Activated CD4-positive, alpha-beta T cell treated with anti-CD3 and anti-CD28 coated beads, Interleukin-2, amount 10 ng/mL, durations not matched to agents 7 days and 5 days (primary cell): ENCODE results near the gene CUX1. TPM values are rescaled to one million over a fixed set of nuclear protein-coding genes. Genes with fewer than 3 reads are reported as not detected.

ENCODE experiments used
- CTCF ChIA-PET: fragments of 350-600 bp; sonication (Branson Sonifier 250); formaldehyde crosslinking; loops from one replicate; lab custom pipeline; 2021; ENCODE audit warnings: antibody characterized with exemption; lab: Charles Lee
- POLR2A ChIA-PET: fragments of 350-600 bp; sonication (Branson Sonifier 250); formaldehyde crosslinking; loops from one replicate; lab custom pipeline; 2021; ENCODE audit warnings: antibody characterized with exemption; lab: Charles Lee
- DNase-seq: peaks from one replicate; pipeline ENCODE4 v3.0.0-alpha.2; 2020
- H3K27ac Mint-ChIP-seq: one replicate; pipeline ENCODE4 v1.8.0; 2021; ENCODE audit warnings: mild to moderate bottlenecking, moderate library complexity, mixed read lengths
- H3K27me3 Mint-ChIP-seq: one replicate; pipeline ENCODE4 v1.8.0; 2021; ENCODE audit warnings: mixed read lengths
- H3K36me3 Mint-ChIP-seq: one replicate; pipeline ENCODE4 v1.8.0; 2021; ENCODE audit warnings: low read depth, mixed read lengths
- H3K4me1 Mint-ChIP-seq: one replicate; pipeline ENCODE4 v1.8.0; 2021; ENCODE audit warnings: mixed read lengths
- H3K4me3 Mint-ChIP-seq: one replicate; pipeline ENCODE4 v1.8.0; 2021; ENCODE audit warnings: mild to moderate bottlenecking, moderate library complexity, mixed read lengths
- H3K9me3 Mint-ChIP-seq: one replicate; pipeline ENCODE4 v1.8.0; 2021; ENCODE audit warnings: mixed read lengths
- total RNA-seq, 2 experiments: library from RNA; stranded (reverse); gene quantifications; one replicate each; pipeline ENCODE4 v1.2.3, GENCODE V29; 2021

CUX1 gene
- total RNA-seq, 2 experiments from 2014 or later = 27.8 to 34.7 TPM

GRCh38 chr7:102202556-102202955 is 385.1 kb downstream of the CUX1 start:
- Mint-ChIP-seq H3K9me3 (no peaks in the 10 kb centered on the region), H3K4me1 (no peaks in the 10 kb centered on the region), H3K36me3 (no peaks in the 10 kb centered on the region), H3K27ac (no peak overlapping the region), H3K4me3 (no peak overlapping the region), H3K27me3 (no peaks in the 10 kb centered on the region)
- no peak for DNase-seq
- ChIA-PET POLR2A (no interaction called here), CTCF (interaction anchor here (0.6 kb wide), 1 partner anchor 35 kb away, joined by 5 read pairs; no protein-coding TSS in a partner anchor)

- no peaks in the 10 kb centered on the region for H3K4me1 Mint-ChIP-seq
- no peak overlapping the region for H3K4me3 Mint-ChIP-seq
- H3K27me3 Mint-ChIP-seq = no peaks in the 10 kb centered on the region
- DNase-seq = no peak
- POLR2A ChIA-PET = no interaction called here
- no peaks in the 10 kb centered on the region for H3K36me3 Mint-ChIP-seq
- H3K9me3 Mint-ChIP-seq = no peaks in the 10 kb centered on the region
- CTCF ChIA-PET = no interaction called here
- no peak overlapping the region for H3K27ac Mint-ChIP-seq
These were observed 385.8 kb downstream of the CUX1 start for GRCh38 chr7:102203218-102203617.

- Mint-ChIP-seq H3K27ac (no peak overlapping the region), H3K4me1 (no peaks in the 10 kb centered on the region), H3K36me3 (no peaks in the 10 kb centered on the region), H3K27me3 (no peaks in the 10 kb centered on the region), H3K4me3 (no peak overlapping the region), H3K9me3 (no peaks in the 10 kb centered on the region)
- ChIA-PET CTCF (interaction anchor here (0.5 kb wide), 1 partner anchor 632 kb away, joined by 4 read pairs; no protein-coding TSS in a partner anchor), POLR2A (no interaction called here)
- no peak for DNase-seq
These were observed 386.8 kb downstream of the CUX1 start for GRCh38 chr7:102204212-102204611.

- Mint-ChIP-seq H3K27me3 (no peaks in the 10 kb centered on the region), H3K4me3 (no peak overlapping the region), H3K36me3 (no peaks in the 10 kb centered on the region), H3K9me3 (no peaks in the 10 kb centered on the region), H3K27ac (no peak overlapping the region), H3K4me1 (no peaks in the 10 kb centered on the region)
- CTCF ChIA-PET = interaction anchor here (0.8 kb wide), 1 partner anchor 12 kb away, joined by 3 read pairs; no protein-coding TSS in a partner anchor
- no peak for DNase-seq
- POLR2A ChIA-PET = no interaction called here
These were observed 388.5 kb downstream of the CUX1 start for GRCh38 chr7:102205915-102206314.

GRCh38 chr7:102208826-102209225 is 391.4 kb downstream of the CUX1 start:
- POLR2A ChIA-PET = no interaction called here
- no peaks in the 10 kb centered on the region for H3K36me3 Mint-ChIP-seq

GRCh38 chr7:102210787-102211186 is 393.4 kb downstream of the CUX1 start:
- no peaks in the 10 kb centered on the region for H3K9me3 Mint-ChIP-seq
- no peaks in the 10 kb centered on the region for H3K36me3 Mint-ChIP-seq
- H3K27me3 Mint-ChIP-seq = no peaks in the 10 kb centered on the region
- CTCF ChIA-PET = interaction anchor here (0.6 to 1.1 kb wide), 3 partner anchors 28 to 1330 kb away, joined by 3 read pairs; no protein-coding TSS in a partner anchor
- no peak overlapping the region for H3K4me3 Mint-ChIP-seq
- no peaks in the 10 kb centered on the region for H3K4me1 Mint-ChIP-seq
- no peak for DNase-seq
- H3K27ac Mint-ChIP-seq = no peak overlapping the region
- POLR2A ChIA-PET = no interaction called here

More at GRCh38 chr7:102208826-102209225, 391.4 kb downstream of the CUX1 start:
- CTCF ChIA-PET = no interaction called here
- Mint-ChIP-seq H3K9me3 (no peaks in the 10 kb centered on the region), H3K27ac (no peak overlapping the region), H3K27me3 (no peaks in the 10 kb centered on the region), H3K4me3 (no peak overlapping the region), H3K4me1 (no peaks in the 10 kb centered on the region)
- no peak for DNase-seq

DNA sequence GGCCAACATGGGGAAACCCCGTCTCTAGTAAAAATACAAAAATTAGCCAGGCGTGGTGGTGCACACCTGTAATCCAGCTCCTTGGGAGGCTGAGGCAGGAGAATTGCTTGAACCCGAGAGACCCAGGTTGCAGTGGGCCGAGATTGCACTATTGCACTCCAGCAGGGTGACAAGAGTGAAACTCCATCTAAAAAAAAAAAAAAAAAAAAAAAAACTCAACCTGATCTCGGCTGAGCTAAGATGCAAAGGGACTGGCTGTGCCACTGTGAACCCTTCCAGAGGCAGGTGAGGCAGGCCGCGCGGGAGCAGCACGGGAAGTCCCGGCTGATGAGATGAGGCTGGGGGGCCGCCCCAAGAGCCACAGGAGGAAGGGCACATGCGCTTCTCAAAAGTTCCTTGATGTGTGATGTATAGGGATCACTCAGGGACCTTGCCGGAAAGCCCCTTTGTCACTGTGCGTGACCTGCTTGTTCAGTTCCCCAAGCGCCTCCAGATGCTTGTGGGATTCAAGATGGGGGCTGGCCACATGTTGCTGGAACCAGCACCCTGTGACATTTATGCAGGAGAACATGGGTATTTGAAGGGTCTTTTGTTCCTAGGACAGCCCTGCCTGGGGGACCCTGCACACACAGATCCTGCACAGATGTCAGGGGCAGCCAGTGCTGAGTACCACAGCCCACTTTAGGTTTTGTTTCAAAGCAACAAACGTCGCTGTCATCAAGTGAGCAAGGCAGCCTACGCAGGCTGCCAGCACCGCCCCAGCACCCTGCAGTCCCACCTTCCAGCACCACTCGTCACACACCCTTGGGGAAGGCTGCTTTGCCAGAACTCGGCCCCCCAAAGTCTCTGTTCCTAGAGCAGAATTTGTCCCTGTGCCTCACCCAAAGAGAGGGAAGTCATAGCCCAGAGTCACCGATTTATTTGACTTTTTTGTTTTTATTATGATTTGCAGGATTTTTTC is 394.4 kb downstream of the CUX1 start:
- no peak overlapping the region for H3K27ac Mint-ChIP-seq
- CTCF ChIA-PET = interaction anchor here (0.7 to 1.1 kb wide), 3 partner anchors 29 to 413 kb away, joined by 3 read pairs; no protein-coding TSS in a partner anchor
- no peaks in the 10 kb centered on the region for H3K4me1 Mint-ChIP-seq
- no peaks in the 10 kb centered on the region for H3K36me3 Mint-ChIP-seq
- H3K27me3 Mint-ChIP-seq = no peaks in the 10 kb centered on the region
- DNase-seq = no peak
- no peak overlapping the region for H3K4me3 Mint-ChIP-seq
- H3K9me3 Mint-ChIP-seq = no peaks in the 10 kb centered on the region
- POLR2A ChIA-PET = no interaction called here

DNA sequence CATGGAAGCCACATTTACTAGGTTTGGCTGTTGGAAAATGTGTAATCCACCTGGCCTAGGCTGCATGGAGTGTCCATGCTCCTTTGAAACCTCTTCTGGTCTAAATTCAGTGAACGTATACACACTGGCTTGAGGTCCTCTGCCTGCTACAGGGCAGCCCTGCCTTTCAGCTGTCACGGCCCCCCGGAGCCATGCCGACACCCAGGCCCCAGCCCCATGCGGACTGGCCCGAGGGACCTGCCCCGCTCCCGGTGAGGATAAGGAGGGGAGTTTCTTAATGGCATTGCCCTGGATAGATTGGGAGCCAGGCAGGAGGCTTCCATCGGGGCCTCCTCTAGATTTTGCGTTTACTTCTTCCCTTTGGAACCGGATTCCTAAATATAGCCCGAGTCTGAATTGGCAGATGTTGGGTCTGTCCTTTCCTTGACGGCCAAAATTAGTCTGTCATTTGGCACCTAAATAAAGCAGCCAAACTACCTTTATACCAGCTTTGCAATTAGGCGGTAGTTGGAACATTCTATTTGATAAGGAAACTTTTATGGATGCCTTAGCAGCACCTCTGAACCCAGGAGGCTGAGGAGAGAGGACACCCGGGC is 397.1 kb downstream of the CUX1 start:
- Mint-ChIP-seq H3K4me1 (no peaks in the 10 kb centered on the region), H3K27ac (no peak overlapping the region)

GRCh38 chr7:102215256-102215655 is 397.8 kb downstream of the CUX1 start:
- ChIA-PET CTCF (no interaction called here), POLR2A (no interaction called here)
- Mint-ChIP-seq H3K27me3 (no peaks in the 10 kb centered on the region), H3K4me3 (no peak overlapping the region), H3K36me3 (no peaks in the 10 kb centered on the region), H3K27ac (no peak overlapping the region), H3K4me1 (no peaks in the 10 kb centered on the region), H3K9me3 (no peaks in the 10 kb centered on the region)
- DNase-seq = no peak

More for the DNA sequence above, 397.1 kb downstream of the CUX1 start:
- ChIA-PET POLR2A (no interaction called here), CTCF (no interaction called here)
- no peak for DNase-seq
- Mint-ChIP-seq H3K9me3 (no peaks in the 10 kb centered on the region), H3K36me3 (no peaks in the 10 kb centered on the region), H3K4me3 (no peak overlapping the region), H3K27me3 (no peaks in the 10 kb centered on the region)

GRCh38 chr7:102215711-102216110 is 398.3 kb downstream of the CUX1 start:
- no peaks in the 10 kb centered on the region for H3K4me1 Mint-ChIP-seq
- CTCF ChIA-PET = no interaction called here
- POLR2A ChIA-PET = no interaction called here
- no peak overlapping the region for H3K4me3 Mint-ChIP-seq
- H3K27me3 Mint-ChIP-seq = no peaks in the 10 kb centered on the region
- H3K36me3 Mint-ChIP-seq = no peaks in the 10 kb centered on the region
- H3K27ac Mint-ChIP-seq = no peak overlapping the region
- no peak for DNase-seq
- no peaks in the 10 kb centered on the region for H3K9me3 Mint-ChIP-seq

DNA sequence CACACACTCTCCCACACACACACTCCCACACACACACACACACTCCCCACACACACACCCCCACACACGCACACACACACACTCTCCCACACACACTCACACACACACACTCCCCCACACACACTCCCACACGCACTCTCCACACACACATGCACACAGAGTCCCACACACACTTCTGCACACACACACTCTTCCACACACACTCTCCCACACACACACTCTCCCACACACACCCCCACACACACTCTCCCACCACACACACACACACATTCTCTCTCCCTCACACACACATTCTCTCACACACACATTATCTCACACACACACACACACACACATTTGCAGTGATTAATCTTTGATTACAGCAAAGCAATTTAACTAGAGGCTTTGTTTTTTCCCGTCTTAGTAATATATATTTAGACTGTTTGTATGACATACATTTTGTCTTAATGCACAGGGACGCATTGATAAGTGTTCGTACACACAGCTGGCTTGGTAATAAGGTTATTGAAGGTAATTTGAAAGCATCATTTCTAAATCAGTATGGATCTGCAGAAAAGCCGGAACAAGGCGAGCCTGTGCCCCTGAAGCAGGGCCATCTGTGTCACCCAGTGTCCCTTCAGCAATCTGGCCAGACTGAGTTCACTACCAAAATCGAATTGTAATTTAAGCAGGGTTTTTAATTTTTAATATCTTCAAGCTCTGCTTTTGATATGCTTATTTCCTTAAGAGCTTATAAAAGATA is 399.3 kb downstream of the CUX1 start:
- Mint-ChIP-seq H3K36me3 (no peaks in the 10 kb centered on the region), H3K27ac (no peak overlapping the region), H3K4me1 (no peaks in the 10 kb centered on the region), H3K9me3 (no peaks in the 10 kb centered on the region), H3K27me3 (no peaks in the 10 kb centered on the region), H3K4me3 (no peak overlapping the region)
- CTCF ChIA-PET = interaction anchor here (0.6 kb wide), 1 partner anchor 30 kb away, joined by 3 read pairs; no protein-coding TSS in a partner anchor
- DNase-seq = no peak
- POLR2A ChIA-PET = no interaction called here

GRCh38 chr7:102220229-102220850 is 402.9 kb downstream of the CUX1 start:
- POLR2A ChIA-PET = no interaction called here
- no peak overlapping the region for H3K27ac Mint-ChIP-seq

More at GRCh38 chr7:102220229-102220850, 402.9 kb downstream of the CUX1 start:
- Mint-ChIP-seq H3K27me3 (no peaks in the 10 kb centered on the region), H3K9me3 (no peaks in the 10 kb centered on the region), H3K4me1 (peaks cover 5% of the 10 kb centered on the region), H3K36me3 (no peaks in the 10 kb centered on the region), H3K4me3 (no peak overlapping the region)
- CTCF ChIA-PET = no interaction called here
- DNase-seq = no peak
